ENCODE results near the gene OLA1. TPM values are rescaled to one million over a fixed set of nuclear protein-coding genes. Genes with fewer than 3 reads are reported as not detected.

Gene OLA1
- polyA plus RNA-seq, 2 of the 4 experiments (the other 2 are of a cell fraction): 127 to 226 TPM

DNA sequence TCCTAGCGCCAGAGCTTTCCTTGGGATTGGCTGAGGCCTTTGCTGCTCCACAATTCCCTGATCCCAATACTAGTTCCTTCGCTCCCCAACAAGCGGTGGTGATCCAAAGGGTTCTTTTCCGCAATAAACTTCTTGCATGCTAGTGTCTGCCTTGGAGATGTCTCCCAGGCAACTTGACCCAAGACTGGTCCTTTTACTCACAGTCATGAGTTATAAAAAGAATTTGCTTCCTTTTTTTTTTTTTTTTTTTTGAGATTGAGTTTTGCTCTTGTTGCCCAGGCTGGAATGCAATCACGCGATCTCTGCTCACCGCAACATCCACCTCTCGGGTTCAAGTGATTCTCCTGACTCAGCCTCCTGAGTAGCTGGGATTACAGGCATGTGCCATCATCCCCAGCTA, 193.4 kb downstream of the OLA1 start:
- peaks cover 41% of the 10 kb centered on the region for H3K4me1 ChIP-seq
- no peak for FAIRE-seq
- no peak for DNase-seq (ENCODE audit: low read depth in 1 of 2, low spot score in 1 of 2)
- CTCF ChIA-PET: interaction anchor here (0.9 kb wide), 1 partner anchor 14 kb away, joined by 3 read pairs; no protein-coding TSS in a partner anchor
- peak overlapping the region; percentile 89 for H3K4me2 ChIP-seq
- H3K4me3 ChIP-seq: no peak overlapping the region
- 96% methylated on average over 8 of the region's 8 CpGs for WGBS (ENCODE audit: missing lambda C conversion rate)
- no peak for ATAC-seq
- TF ChIP-seq, protein P1, sequence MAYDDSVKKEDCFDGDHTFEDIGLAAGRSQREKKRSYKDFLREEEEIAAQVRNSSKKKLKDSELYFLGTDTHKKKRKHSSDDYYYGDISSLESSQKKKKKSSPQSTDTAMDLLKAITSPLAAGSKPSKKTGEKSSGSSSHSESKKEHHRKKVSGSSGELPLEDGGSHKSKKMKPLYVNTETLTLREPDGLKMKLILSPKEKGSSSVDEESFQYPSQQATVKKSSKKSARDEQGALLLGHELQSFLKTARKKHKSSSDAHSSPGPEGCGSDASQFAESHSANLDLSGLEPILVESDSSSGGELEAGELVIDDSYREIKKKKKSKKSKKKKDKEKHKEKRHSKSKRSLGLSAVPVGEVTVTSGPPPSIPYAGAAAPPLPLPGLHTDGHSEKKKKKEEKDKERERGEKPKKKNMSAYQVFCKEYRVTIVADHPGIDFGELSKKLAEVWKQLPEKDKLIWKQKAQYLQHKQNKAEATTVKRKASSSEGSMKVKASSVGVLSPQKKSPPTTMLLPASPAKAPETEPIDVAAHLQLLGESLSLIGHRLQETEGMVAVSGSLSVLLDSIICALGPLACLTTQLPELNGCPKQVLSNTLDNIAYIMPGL (CRISPR knock-in tag; IDR thresholded peaks at IDR 0.05; ENCODE audit: borderline replicate concordance): no peak
- TF ChIP-seq MAFK (IDR thresholded peaks at IDR 0.05; ENCODE audit: partially characterized antibody) (no peak), FOXS1 (CRISPR knock-in tag; IDR thresholded peaks at IDR 0.05) (no peak), GATA3 (IDR thresholded peaks at IDR 0.05; ENCODE audit: borderline replicate concordance) (no peak), POLR2AphosphoS2 (conservative IDR thresholded peaks at IDR 0.05; ENCODE audit: low read length) (no peak), ZC3H11A (IDR thresholded peaks at IDR 0.05) (no peak), ZNF302 (CRISPR knock-in tag; IDR thresholded peaks at IDR 0.05) (no peak), NR3C1 (IDR thresholded peaks at IDR 0.05) (no peak), JUN (IDR thresholded peaks at IDR 0.05) (no peak), HOXA7 (CRISPR knock-in tag; IDR thresholded peaks at IDR 0.05) (no peak)
- H3K9me3 ChIP-seq: peaks cover 4% of the 10 kb centered on the region; the same call in 1 of the 3 replicates
- POLR2A ChIA-PET: no interaction called here
- peak overlapping the region; percentile 85 to 93; a peak in 5 of 6 replicates for H3K27ac ChIP-seq

DNA sequence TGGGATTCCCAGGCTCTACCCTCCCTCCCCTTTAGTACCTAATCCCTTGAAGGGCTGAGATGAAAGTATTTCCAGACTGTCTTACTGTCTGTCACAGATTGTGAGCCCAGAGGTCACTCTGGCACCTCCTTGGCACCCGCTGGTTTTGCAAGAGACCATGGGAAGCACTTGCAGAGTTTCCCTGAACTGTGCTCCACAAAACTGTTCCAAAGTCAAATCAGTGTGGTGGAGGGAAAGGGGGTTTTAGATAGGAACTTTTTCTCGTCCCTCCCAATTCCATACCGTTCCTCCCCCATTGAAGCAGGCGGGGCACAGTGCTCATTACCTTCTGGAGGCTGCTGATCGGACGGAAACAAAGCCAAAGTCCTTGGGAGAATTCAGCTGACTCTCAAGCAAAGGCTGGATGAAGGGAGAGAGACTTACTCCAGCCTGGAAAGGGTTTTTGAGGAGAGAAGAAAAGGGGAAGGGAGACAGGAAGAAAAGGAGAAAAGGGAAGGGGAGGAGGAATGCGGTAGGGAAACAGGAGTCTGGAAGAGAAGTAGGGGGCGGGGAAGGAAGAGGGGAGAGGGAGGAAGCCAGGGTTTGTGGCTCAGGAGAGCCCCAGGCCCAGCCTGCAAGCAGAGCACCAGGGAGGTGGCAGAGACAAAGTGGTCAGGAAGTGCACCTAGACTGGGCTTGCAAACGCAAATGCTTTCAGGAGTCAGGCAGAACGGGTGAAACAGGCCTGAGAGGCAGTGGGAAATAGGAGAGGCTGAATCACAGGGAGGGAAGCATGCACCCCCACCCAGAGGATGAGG, 194.8 kb downstream of the OLA1 start:
- ChIA-PET POLR2A (interaction anchor here (1.9 kb wide), 1 partner anchor 15 kb away, joined by 4 read pairs; no protein-coding TSS in a partner anchor), CTCF (interaction anchor here (1.0 to 1.9 kb wide), 2 partner anchors 91 to 283 kb away, joined by 3 to 7 read pairs; no protein-coding TSS in a partner anchor)

GRCh38 chr2:174052584-174052976, 195.8 kb downstream of the OLA1 start:
- Histone ChIP-seq H3K4me2 (peak overlapping the region; percentile 89), H3K4me3 (peak overlapping the region; percentile 46), H3K4me1 (peaks cover 38% of the 10 kb centered on the region), H3K9me3 (no peaks in the 10 kb centered on the region), H3K27ac (peak overlapping the region; percentile 85 to 93)
- POLR2A ChIA-PET: interaction anchor here (0.7 to 1.9 kb wide), 7 partner anchors 14 to 282 kb away, joined by 3 to 12 read pairs (median 6); partner anchors contain the start of genes SP3 and SP9
- CTCF ChIA-PET: interaction anchor here (1.0 to 1.9 kb wide), 6 partner anchors 14 to 650 kb away, joined by 3 to 7 read pairs (median 4); no protein-coding TSS in a partner anchor
- DNase-seq (ENCODE audit: low read depth in 1 of 2, low spot score in 1 of 2) (no peak), FAIRE-seq (no peak), ATAC-seq (peak in 1 of 2 experiments; percentile 17; a peak in 3 of 6 replicates)
- WGBS (ENCODE audit: missing lambda C conversion rate): 6% methylated on average over 3 of the region's 3 CpGs
- TF ChIP-seq CHD2 (IDR thresholded peaks at IDR 0.05; ENCODE audit: low read length, partially characterized antibody) (no peak), MAFK (IDR thresholded peaks at IDR 0.05; ENCODE audit: partially characterized antibody) (no peak), MAZ (IDR thresholded peaks at IDR 0.05; ENCODE audit: borderline replicate concordance, low read depth, low read length) (no peak), HEYL (CRISPR knock-in tag; IDR thresholded peaks at IDR 0.05) (no peak), BHLHE40 (IDR thresholded peaks at IDR 0.05; ENCODE audit: low read depth, low read length) (no peak), RNF2 (IDR thresholded peaks at IDR 0.05; ENCODE audit: borderline replicate concordance, low read depth) (no peak), PBX3 (IDR thresholded peaks at IDR 0.05) (no peak), CBX2 (IDR thresholded peaks at IDR 0.05; ENCODE audit: borderline replicate concordance, low read depth) (no peak), EHMT2 (IDR thresholded peaks at IDR 0.05; ENCODE audit: low read depth) (no peak), KDM1A (IDR thresholded peaks at IDR 0.05; ENCODE audit: low read depth) (no peak), EP300 (IDR thresholded peaks at IDR 0.05) (no peak)
- TF ChIP-seq, protein P1 (CRISPR knock-in tag; IDR thresholded peaks at IDR 0.05; ENCODE audit: borderline replicate concordance): no peak

More for the DNA sequence above, 194.8 kb downstream of the OLA1 start:
- H3K9me3 ChIP-seq: no peaks in the 10 kb centered on the region; the same call in 2 of the 3 replicates
- DNase-seq (ENCODE audit: low read depth in 1 of 2, low spot score in 1 of 2): peak in 1 of 2 experiments; percentile 40
- 4% methylated on average over 10 of the region's 10 CpGs for WGBS (ENCODE audit: missing lambda C conversion rate)
- TF ChIP-seq POLR2A (IDR thresholded peaks at IDR 0.05; ENCODE audit: low read length) (peak; percentile 19; the same call in 1 of the 2 replicates), EHF (CRISPR knock-in tag; IDR thresholded peaks at IDR 0.05) (no peak)
- peak overlapping the region; percentile 85 to 93 for H3K27ac ChIP-seq
- no peak for FAIRE-seq
- H3K4me3 ChIP-seq: peak overlapping the region; percentile 46
- peak; percentile 27 to 48; a peak in 5 of 6 replicates for ATAC-seq
- peaks cover 38% of the 10 kb centered on the region for H3K4me1 ChIP-seq
- peak overlapping the region; percentile 89 for H3K4me2 ChIP-seq

Data from A549 (cell line).